ENCODE data around the gene GABRB2.

GABRB2 gene

DNA sequence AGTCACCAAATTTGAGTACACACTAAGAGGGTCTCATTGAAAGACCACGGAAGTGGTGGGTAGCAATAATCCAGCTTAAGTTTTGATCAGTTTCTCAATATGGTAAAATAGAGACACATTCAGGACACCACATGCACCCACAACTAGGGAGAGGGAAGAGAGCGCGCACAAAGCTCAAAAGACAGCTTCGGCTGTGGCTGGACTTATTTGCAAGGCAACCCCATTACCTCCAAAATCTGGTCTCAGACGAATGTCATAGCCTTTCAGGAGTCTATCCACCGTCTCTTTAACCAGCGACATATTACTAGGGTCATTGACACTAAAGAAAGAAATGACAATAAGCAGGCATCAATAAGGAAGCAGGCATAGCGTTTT lies 443 bp downstream of the GABRB2 start:
- Histone ChIP-seq H3F3A (ENCODE audit: insufficient read depth) (no peaks in the 10 kb centered on the region), H3K27me3 (ENCODE audit: low read length) (no peaks in the 10 kb centered on the region), H3K79me2 (ENCODE audit: insufficient read depth, low read length) (no peaks in the 10 kb centered on the region), H2AFZ (ENCODE audit: low read depth, low read length, severe bottlenecking) (peak overlapping the region; percentile 97), H3K36me3 (ENCODE audit: low read length) (no peaks in the 10 kb centered on the region), H3K9ac (ENCODE audit: low read length) (peak overlapping the region; percentile 60), H3K9me2 (replicated peaks; ENCODE audit: insufficient read depth, low read length) (no peaks in the 10 kb centered on the region), H4K20me1 (ENCODE audit: low read depth, low read length) (no peaks in the 10 kb centered on the region), H3K9me3 (ENCODE audit: insufficient read depth, low read length) (no peaks in the 10 kb centered on the region), H3K4me2 (ENCODE audit: low read depth, low read length, poor library complexity, severe bottlenecking) (peak overlapping the region; percentile 57), H3K4me3 (ENCODE audit: insufficient read depth, low read length, poor library complexity, severe bottlenecking) (peak overlapping the region; percentile 94), H3K27ac (ENCODE audit: low read depth, low read length) (peak overlapping the region; percentile 52; the same call in 1 of the 2 replicates)
- TF ChIP-seq, protein P1, sequence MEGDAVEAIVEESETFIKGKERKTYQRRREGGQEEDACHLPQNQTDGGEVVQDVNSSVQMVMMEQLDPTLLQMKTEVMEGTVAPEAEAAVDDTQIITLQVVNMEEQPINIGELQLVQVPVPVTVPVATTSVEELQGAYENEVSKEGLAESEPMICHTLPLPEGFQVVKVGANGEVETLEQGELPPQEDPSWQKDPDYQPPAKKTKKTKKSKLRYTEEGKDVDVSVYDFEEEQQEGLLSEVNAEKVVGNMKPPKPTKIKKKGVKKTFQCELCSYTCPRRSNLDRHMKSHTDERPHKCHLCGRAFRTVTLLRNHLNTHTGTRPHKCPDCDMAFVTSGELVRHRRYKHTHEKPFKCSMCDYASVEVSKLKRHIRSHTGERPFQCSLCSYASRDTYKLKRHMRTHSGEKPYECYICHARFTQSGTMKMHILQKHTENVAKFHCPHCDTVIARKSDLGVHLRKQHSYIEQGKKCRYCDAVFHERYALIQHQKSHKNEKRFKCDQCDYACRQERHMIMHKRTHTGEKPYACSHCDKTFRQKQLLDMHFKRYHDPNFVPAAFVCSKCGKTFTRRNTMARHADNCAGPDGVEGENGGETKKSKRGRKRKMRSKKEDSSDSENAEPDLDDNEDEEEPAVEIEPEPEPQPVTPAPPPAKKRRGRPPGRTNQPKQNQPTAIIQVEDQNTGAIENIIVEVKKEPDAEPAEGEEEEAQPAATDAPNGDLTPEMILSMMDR (IDR thresholded peaks at IDR 0.05; ENCODE audit: insufficient read depth, low read length, poor library complexity, severe bottlenecking): no peak
- no peak for TF ChIP-seq EZH2phosphoT487 (conservative IDR thresholded peaks at IDR 0.05; ENCODE audit: low read length)

DNA sequence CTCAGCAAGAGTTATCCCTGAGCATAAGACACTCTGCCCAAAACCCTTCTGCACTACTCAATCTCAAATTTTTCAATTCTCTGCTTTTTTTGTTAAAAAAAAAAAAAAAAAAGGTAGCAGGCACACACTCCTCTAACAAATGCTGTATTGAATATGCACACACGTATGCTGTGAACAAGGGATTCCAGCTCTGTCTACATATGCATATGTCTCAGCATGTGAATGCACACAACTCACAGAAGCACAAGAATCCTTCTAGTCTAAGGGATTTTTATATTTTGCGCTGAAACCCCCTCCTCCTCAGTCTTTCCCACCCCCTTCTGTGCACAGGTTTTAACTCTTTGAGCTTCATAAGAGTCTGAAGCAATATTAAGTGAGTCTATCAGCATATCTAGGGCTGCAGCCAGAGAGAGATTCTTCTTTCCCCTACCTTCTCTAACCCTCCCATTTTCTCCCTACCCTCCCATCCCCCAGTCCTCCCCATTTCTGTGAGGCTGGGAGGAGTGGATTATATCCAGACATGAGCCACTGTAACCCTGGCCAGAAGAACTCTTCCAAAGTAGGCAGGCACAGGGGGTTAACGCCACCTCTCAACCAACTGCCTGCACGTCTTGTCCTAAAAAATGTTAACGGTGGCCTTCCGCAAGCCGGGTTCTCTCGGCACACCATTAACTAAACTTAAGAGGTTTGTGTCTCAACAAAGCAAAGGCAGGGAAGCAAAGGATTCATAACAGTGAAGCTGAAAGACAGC lies 1.0 kb downstream of the GABRB2 start:
- Histone ChIP-seq H3K27ac (ENCODE audit: low read depth, low read length) (no peak overlapping the region), H3K79me2 (ENCODE audit: insufficient read depth, low read length) (no peaks in the 10 kb centered on the region), H2AFZ (ENCODE audit: low read depth, low read length, severe bottlenecking) (no peak overlapping the region), H3K9ac (ENCODE audit: low read length) (peak overlapping the region; percentile 60), H3K36me3 (ENCODE audit: low read length) (no peaks in the 10 kb centered on the region), H4K20me1 (ENCODE audit: low read depth, low read length) (no peaks in the 10 kb centered on the region), H3K27me3 (ENCODE audit: low read length) (no peaks in the 10 kb centered on the region), H3K4me3 (ENCODE audit: insufficient read depth, low read length, poor library complexity, severe bottlenecking) (peak overlapping the region; percentile 94), H3K9me2 (replicated peaks; ENCODE audit: insufficient read depth, low read length) (no peaks in the 10 kb centered on the region), H3K4me2 (ENCODE audit: low read depth, low read length, poor library complexity, severe bottlenecking) (peak overlapping the region; percentile 57), H3K9me3 (ENCODE audit: insufficient read depth, low read length) (no peaks in the 10 kb centered on the region), H3F3A (ENCODE audit: insufficient read depth) (no peaks in the 10 kb centered on the region)
- TF ChIP-seq EZH2phosphoT487 (conservative IDR thresholded peaks at IDR 0.05; ENCODE audit: low read length): no peak
- TF ChIP-seq, protein P1 (IDR thresholded peaks at IDR 0.05; ENCODE audit: insufficient read depth, low read length, poor library complexity, severe bottlenecking): no peak

DNA sequence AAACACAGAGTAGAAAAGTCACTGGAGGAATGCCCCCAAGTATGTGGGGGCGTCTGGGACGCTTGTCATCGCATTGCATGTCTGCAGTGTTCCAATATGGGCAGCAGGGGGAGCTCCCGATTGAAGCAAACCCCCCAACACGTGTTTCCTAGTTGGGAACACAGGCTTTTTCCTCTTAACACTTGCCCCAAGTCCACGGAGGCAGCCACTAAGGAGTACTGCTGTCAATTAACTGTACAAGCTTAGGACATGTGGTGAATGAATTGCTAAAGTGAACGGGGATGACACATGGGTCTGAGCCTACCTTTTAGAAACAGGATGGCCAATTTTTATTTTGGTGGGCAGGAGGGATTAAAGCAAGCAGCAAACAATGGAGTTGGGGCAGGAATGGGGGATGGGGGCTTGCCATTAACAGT lies 2.2 kb downstream of the GABRB2 start:
- Histone ChIP-seq H2AFZ (ENCODE audit: low read depth, low read length, severe bottlenecking) (peak overlapping the region; percentile 39), H3K9me2 (replicated peaks; ENCODE audit: insufficient read depth, low read length) (no peaks in the 10 kb centered on the region), H3K4me3 (ENCODE audit: insufficient read depth, low read length, poor library complexity, severe bottlenecking) (no peak overlapping the region), H3K27me3 (ENCODE audit: low read length) (no peaks in the 10 kb centered on the region), H4K20me1 (ENCODE audit: low read depth, low read length) (no peaks in the 10 kb centered on the region), H3K27ac (ENCODE audit: low read depth, low read length) (no peak overlapping the region), H3K79me2 (ENCODE audit: insufficient read depth, low read length) (no peaks in the 10 kb centered on the region), H3K9ac (ENCODE audit: low read length) (no peak overlapping the region), H3K36me3 (ENCODE audit: low read length) (no peaks in the 10 kb centered on the region), H3F3A (ENCODE audit: insufficient read depth) (no peaks in the 10 kb centered on the region), H3K9me3 (ENCODE audit: insufficient read depth, low read length) (no peaks in the 10 kb centered on the region), H3K4me2 (ENCODE audit: low read depth, low read length, poor library complexity, severe bottlenecking) (peak overlapping the region; percentile 57)
- TF ChIP-seq EZH2phosphoT487 (conservative IDR thresholded peaks at IDR 0.05; ENCODE audit: low read length): no peak
- TF ChIP-seq, protein P1 (IDR thresholded peaks at IDR 0.05; ENCODE audit: insufficient read depth, low read length, poor library complexity, severe bottlenecking): peak; percentile 83

All from SU-DHL-6 (cell line).